PC-3 (cell line): ENCODE data around the gene ABHD1.

Source experiments
- EZH2 ChIP-seq: fragments of 300-600 bp; sonication (generic); IDR thresholded peaks from one replicate; pipeline ENCODE4 v1.6.1; 2017; ENCODE audit warnings: antibody characterized with exemption, mild to moderate bottlenecking, low read length; ENCODE audit not compliant: unreplicated experiment
- EZH2phosphoT487 ChIP-seq: fragments of 300-600 bp; sonication (generic); IDR thresholded peaks from 2 replicates; pipeline ENCODE4 v1.6.1; 2018; ENCODE audit warnings: mild to moderate bottlenecking, antibody characterized with exemption, low read length, borderline replicate concordance
- TF ChIP-seq, protein P1 (sequence below): fragments of 300-600 bp; sonication (generic); conservative IDR thresholded peaks from 2 replicates; pipeline ENCODE4 v1.5.1; 2017; ENCODE audit warnings: antibody characterized with exemption, low read depth, mild to moderate bottlenecking, low read length

DNA sequence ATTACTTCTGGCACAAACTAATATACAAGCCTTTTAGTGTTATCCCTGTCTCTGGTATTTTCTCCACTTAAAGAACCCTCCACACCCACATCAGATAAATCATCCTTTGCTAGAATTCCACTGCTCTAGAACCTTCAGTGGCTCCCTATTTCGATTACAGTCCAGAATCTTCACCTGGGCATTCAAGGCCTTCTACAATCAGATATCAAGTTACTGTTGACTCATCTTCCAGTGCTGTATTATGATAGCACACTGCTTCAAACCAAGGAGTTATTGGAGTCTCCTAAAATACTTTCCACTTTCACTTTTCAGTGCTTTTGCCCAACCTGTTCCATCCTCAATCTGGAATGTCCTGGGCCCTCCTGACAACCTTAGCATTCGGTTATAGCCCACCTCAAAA lies 8.1 kb upstream of the ABHD1 start:
- TF ChIP-seq, protein P1, sequence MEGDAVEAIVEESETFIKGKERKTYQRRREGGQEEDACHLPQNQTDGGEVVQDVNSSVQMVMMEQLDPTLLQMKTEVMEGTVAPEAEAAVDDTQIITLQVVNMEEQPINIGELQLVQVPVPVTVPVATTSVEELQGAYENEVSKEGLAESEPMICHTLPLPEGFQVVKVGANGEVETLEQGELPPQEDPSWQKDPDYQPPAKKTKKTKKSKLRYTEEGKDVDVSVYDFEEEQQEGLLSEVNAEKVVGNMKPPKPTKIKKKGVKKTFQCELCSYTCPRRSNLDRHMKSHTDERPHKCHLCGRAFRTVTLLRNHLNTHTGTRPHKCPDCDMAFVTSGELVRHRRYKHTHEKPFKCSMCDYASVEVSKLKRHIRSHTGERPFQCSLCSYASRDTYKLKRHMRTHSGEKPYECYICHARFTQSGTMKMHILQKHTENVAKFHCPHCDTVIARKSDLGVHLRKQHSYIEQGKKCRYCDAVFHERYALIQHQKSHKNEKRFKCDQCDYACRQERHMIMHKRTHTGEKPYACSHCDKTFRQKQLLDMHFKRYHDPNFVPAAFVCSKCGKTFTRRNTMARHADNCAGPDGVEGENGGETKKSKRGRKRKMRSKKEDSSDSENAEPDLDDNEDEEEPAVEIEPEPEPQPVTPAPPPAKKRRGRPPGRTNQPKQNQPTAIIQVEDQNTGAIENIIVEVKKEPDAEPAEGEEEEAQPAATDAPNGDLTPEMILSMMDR = no peak
- TF ChIP-seq EZH2phosphoT487 (no peak), EZH2 (no peak)
